Upper lobe of left lung (tissue), 6 donors: Measurements from ENCODE around the gene ANKRD24. TPM values are rescaled to one million over a fixed set of nuclear protein-coding genes. Genes with fewer than 3 reads are reported as not detected.
"Not testable (repeated sequence)": the region's sequence is repeated elsewhere in the genome, so short reads cannot be mapped to it uniquely, and the experiment has no call there.

Source experiments
- ATAC-seq, 2 donors: fragments of 200-7000 bp; cut with Tn5 transposase; one replicate each; pipeline ENCODE4 v1.9.1; 2022; ENCODE audit warnings: mild to moderate bottlenecking in 2 of 2, moderate library complexity in 2 of 2; ENCODE audit not compliant: low FRiP score in 2 of 2
- DNase-seq, 2 donors: peaks; one replicate each; pipeline ENCODE4 v3.0.0-alpha.2; 2019 to 2020
- H3K27ac ChIP-seq, 4 donors: fragments of 200-600 bp; sonication (generic); one replicate each; pipeline ENCODE4 v1.5.1; 2016 to 2019
- H3K27me3 ChIP-seq, 4 donors: fragments of 200-600 bp; sonication (generic); one replicate each; pipeline ENCODE4 v1.5.1; 2017 to 2019
- H3K36me3 ChIP-seq, 4 donors: fragments of 200-600 bp; sonication (generic); one replicate each; pipeline ENCODE4 v1.5.1; 2016 to 2019
- H3K4me1 ChIP-seq, 4 donors: fragments of 200-600 bp; sonication (generic); one replicate each; pipeline ENCODE4 v1.5.1; 2018 to 2019
- H3K4me3 ChIP-seq, 4 donors: fragments of 200-600 bp; sonication (generic); one replicate each; pipeline ENCODE4 v1.5.1; 2017 to 2019; ENCODE audit warnings: mild to moderate bottlenecking in 2 of 4, moderate library complexity in 1 of 4
- H3K9me3 ChIP-seq, 4 donors: fragments of 200-600 bp; sonication (generic); one replicate each; pipeline ENCODE4 v1.5.1; 2018 to 2019
- EP300 ChIP-seq, 4 donors: sonication (generic); formaldehyde crosslinking; IDR thresholded peaks; one replicate each; pipeline ENCODE4 v1.5.1; 2017; ENCODE audit warnings: antibody characterized with exemption in 4 of 4, control low read depth in 2 of 4
- POLR2A ChIP-seq, 4 donors: fragments of 450-650 bp; IDR thresholded peaks; one replicate each; pipeline ENCODE4 v1.5.1; 2016 to 2017; ENCODE audit warnings: antibody characterized with exemption in 4 of 4, mild to moderate bottlenecking in 2 of 4
- POLR2AphosphoS5 ChIP-seq, 2 donors: sonication (generic); formaldehyde crosslinking; IDR thresholded peaks; one replicate each; pipeline ENCODE4 v1.5.1; 2017; ENCODE audit warnings: antibody characterized with exemption in 2 of 2
- WGBS, 2 donors: methylation state at CpG; one replicate each; pipeline ENCODE4 v1.1.5; 2017 to 2018; 5-methylcytosine and 5-hydroxymethylcytosine counted together
- total RNA-seq, 6 donors: library from RNA; depleted of rRNA in 4 of 6; stranded (reverse); fragments of >200 nt in 4 of 6; gene quantifications; one replicate each; pipeline versions ENCODE4 v1.1.0 to v1.2.1, GENCODE V29; 2016 to 2021
- TF ChIP-seq, protein P1 (sequence below), 6 experiments: fragments of 450-650 bp in 4 of 6; fragments of 200-600 bp in 2 of 6; sonication (generic) in 2 of 6; IDR thresholded peaks; one replicate each; pipeline ENCODE4 v1.5.1; 2016 to 2019; ENCODE audit warnings: antibody characterized with exemption in 6 of 6
- donor health status: DM: no; HTN: no; CAD: no; lungs with moderate emphysema.
- donor health status: DM: no; HTN: yes; CAD: no; lungs with severe emphysema.

ANKRD24 gene
- total RNA-seq, 6 donors from 2014 or later: 0.46 to 10.5 (median 1.3) TPM

- no peak for DNase-seq
- ATAC-seq: no peak
- peaks cover 0 to 17% (median 2%) of the 10 kb centered on the region in 4 donors for H3K27me3 ChIP-seq
Measured at GRCh38 chr19:4232614-4233281, 50.3 kb downstream of the ANKRD24 start.

GRCh38 chr19:4233282-4233853, 50.9 kb downstream of the ANKRD24 start:
- ATAC-seq (peak in 1 of 2 donors; percentile 71), DNase-seq (peak in 1 of 2 donors; percentile 41)
- Histone ChIP-seq H3K36me3 (no peaks in the 10 kb centered on the region), H3K27ac (no peak overlapping the region), H3K4me1 (peaks cover 5 to 11% (median 7%) of the 10 kb centered on the region in 4 donors), H3K9me3 (no peaks in the 10 kb centered on the region), H3K27me3 (peaks cover 0 to 17% (median 2%) of the 10 kb centered on the region in 4 donors), H3K4me3 (no peak overlapping the region)
- TF ChIP-seq, protein P1, sequence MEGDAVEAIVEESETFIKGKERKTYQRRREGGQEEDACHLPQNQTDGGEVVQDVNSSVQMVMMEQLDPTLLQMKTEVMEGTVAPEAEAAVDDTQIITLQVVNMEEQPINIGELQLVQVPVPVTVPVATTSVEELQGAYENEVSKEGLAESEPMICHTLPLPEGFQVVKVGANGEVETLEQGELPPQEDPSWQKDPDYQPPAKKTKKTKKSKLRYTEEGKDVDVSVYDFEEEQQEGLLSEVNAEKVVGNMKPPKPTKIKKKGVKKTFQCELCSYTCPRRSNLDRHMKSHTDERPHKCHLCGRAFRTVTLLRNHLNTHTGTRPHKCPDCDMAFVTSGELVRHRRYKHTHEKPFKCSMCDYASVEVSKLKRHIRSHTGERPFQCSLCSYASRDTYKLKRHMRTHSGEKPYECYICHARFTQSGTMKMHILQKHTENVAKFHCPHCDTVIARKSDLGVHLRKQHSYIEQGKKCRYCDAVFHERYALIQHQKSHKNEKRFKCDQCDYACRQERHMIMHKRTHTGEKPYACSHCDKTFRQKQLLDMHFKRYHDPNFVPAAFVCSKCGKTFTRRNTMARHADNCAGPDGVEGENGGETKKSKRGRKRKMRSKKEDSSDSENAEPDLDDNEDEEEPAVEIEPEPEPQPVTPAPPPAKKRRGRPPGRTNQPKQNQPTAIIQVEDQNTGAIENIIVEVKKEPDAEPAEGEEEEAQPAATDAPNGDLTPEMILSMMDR (IDR thresholded peaks at IDR 0.05): peak; percentile 33 to 57 (median 48)
- TF ChIP-seq POLR2A (IDR thresholded peaks at IDR 0.05): no peak
- 34 to 41% methylated on average over 9 to 11 of the region's 11 CpGs for WGBS, 2 donors

More at GRCh38 chr19:4232614-4233281, 50.3 kb downstream of the ANKRD24 start:
- Histone ChIP-seq H3K4me3 (no peak overlapping the region), H3K27ac (no peak overlapping the region), H3K4me1 (peaks cover 5 to 11% (median 7%) of the 10 kb centered on the region in 4 donors), H3K36me3 (no peaks in the 10 kb centered on the region), H3K9me3 (no peaks in the 10 kb centered on the region)
- TF ChIP-seq, protein P1 (IDR thresholded peaks at IDR 0.05): no peak
- TF ChIP-seq POLR2A (IDR thresholded peaks at IDR 0.05) (no peak), EP300 (IDR thresholded peaks at IDR 0.05) (no peak), POLR2AphosphoS5 (IDR thresholded peaks at IDR 0.05) (no peak)
- WGBS, 2 donors: 60 to 67% methylated on average over 6 to 13 of the region's 21 CpGs

GRCh38 chr19:4234142-4234861, 51.8 kb downstream of the ANKRD24 start:
- no peaks in the 10 kb centered on the region for H3K9me3 ChIP-seq
- ATAC-seq (no peak), DNase-seq (no peak)
- H3K27me3 ChIP-seq: peaks cover 0 to 12% (median under 1%) of the 10 kb centered on the region in 4 donors
- no peak overlapping the region for H3K4me3 ChIP-seq
- TF ChIP-seq, protein P1 (IDR thresholded peaks at IDR 0.05): no peak
- TF ChIP-seq POLR2AphosphoS5 (IDR thresholded peaks at IDR 0.05) (no peak), POLR2A (IDR thresholded peaks at IDR 0.05) (no peak), EP300 (IDR thresholded peaks at IDR 0.05) (no peak)
- H3K36me3 ChIP-seq: no peaks in the 10 kb centered on the region
- no peak overlapping the region for H3K27ac ChIP-seq
- 44 to 48% methylated on average over 17 to 21 of the region's 21 CpGs for WGBS, 2 donors
- H3K4me1 ChIP-seq: peaks cover 0 to 4% (median 3%) of the 10 kb centered on the region in 4 donors

- no peaks in the 10 kb centered on the region for H3K4me1 ChIP-seq
- WGBS, 2 donors: 72 to 84% methylated on average over 13 of the region's 13 CpGs
Measured at GRCh38 chr19:4234862-4235201, 52.3 kb downstream of the ANKRD24 start.

DNA sequence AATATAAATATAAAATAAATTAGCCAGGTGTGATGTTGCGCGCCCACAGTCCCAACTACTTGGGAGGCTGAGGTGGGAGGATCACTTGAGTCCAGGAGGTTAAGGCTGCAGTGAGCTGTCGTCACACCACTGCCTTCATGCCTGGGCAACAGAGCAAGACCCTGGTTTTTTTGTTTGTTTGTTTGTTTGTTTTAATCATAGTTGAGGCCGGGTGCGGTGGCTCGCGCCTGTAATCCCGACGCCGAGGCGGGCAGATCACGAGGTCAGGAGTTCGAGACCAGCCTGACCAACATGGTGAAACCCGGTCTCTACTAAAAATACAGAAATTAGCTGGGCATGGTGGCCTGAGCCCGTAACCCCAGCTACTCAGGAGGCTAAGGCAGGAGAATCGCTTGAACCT, 55.0 kb downstream of the ANKRD24 start:
- H3K4me1 ChIP-seq, DNase-seq, H3K27ac ChIP-seq, H3K36me3 ChIP-seq, H3K4me3 ChIP-seq, H3K27me3 ChIP-seq, ATAC-seq: not testable (repeated sequence)
- WGBS, 2 donors: 89 to 91% methylated on average over 16 of the region's 16 CpGs
- H3K9me3 ChIP-seq: peaks cover 0 to 13% (median 8%) of the 10 kb centered on the region in 4 donors

More at GRCh38 chr19:4234862-4235201, 52.3 kb downstream of the ANKRD24 start:
- Histone ChIP-seq H3K9me3 (no peaks in the 10 kb centered on the region), H3K36me3 (no peaks in the 10 kb centered on the region), H3K4me3 (no peak overlapping the region), H3K27me3 (peaks cover 0 to 7% (median 0%) of the 10 kb centered on the region in 4 donors), H3K27ac (no peak overlapping the region)
- DNase-seq: no peak
- TF ChIP-seq, protein P1 (IDR thresholded peaks at IDR 0.05): no peak
- TF ChIP-seq POLR2AphosphoS5 (IDR thresholded peaks at IDR 0.05) (no peak), POLR2A (IDR thresholded peaks at IDR 0.05) (no peak), EP300 (IDR thresholded peaks at IDR 0.05) (no peak)
- ATAC-seq: no peak
